Gastroesophageal sphincter (tissue), 4 donors: Measurements from ENCODE around the gene ERC1. TPM values are rescaled to one million over a fixed set of nuclear protein-coding genes. Genes with fewer than 3 reads are reported as not detected.

Experiments
- ATAC-seq: fragments of 150-250 bp; one replicate; pipeline ENCODE4 v1.9.1; 2016; ENCODE audit warnings: mild to moderate bottlenecking, moderate library complexity
- H3K27ac ChIP-seq, 4 donors: fragments of 200-600 bp; sonication (generic) in 3 of 4; 1 replicate in 3 of 4; 2 replicates in 1 of 4; pipeline ENCODE4 v1.5.1; 2016 to 2019
- H3K27me3 ChIP-seq: fragments of 200-600 bp; sonication (generic); one replicate; pipeline ENCODE4 v1.5.1; 2019
- H3K36me3 ChIP-seq, 2 donors: fragments of 200-600 bp; sonication (generic); one replicate each; pipeline ENCODE4 v1.5.1; 2019; ENCODE audit warnings: control low read depth in 1 of 2
- H3K4me1 ChIP-seq, 3 donors: fragments of 200-600 bp; sonication (generic); 1 replicate in 2 of 3; 2 replicates in 1 of 3; pipeline ENCODE4 v1.5.1; 2016 to 2019; ENCODE audit warnings: control low read depth in 2 of 3
- H3K4me3 ChIP-seq, 2 donors: fragments of 200-600 bp; sonication (generic); one replicate each; pipeline ENCODE4 v1.5.1; 2019; ENCODE audit warnings: mild to moderate bottlenecking in 1 of 2, moderate library complexity in 1 of 2
- H3K9me3 ChIP-seq, 3 donors: fragments of 200-600 bp; sonication (generic); one replicate each; pipeline ENCODE4 v1.5.1; 2017 to 2019; ENCODE audit warnings: control low read depth in 2 of 3
- EP300 ChIP-seq: sonication (generic); formaldehyde crosslinking; IDR thresholded peaks from one replicate; pipeline ENCODE4 v1.6.1; 2017; ENCODE audit warnings: antibody characterized with exemption, mild to moderate bottlenecking
- POLR2A ChIP-seq, 2 donors: fragments of 450-650 bp; IDR thresholded peaks; one replicate each; pipeline ENCODE4 v1.6.1; 2017; ENCODE audit warnings: antibody characterized with exemption in 2 of 2, mild to moderate bottlenecking in 2 of 2, moderate library complexity in 1 of 2
- POLR2AphosphoS5 ChIP-seq: sonication (generic); formaldehyde crosslinking; IDR thresholded peaks from one replicate; pipeline ENCODE4 v1.6.1; 2017; ENCODE audit warnings: antibody characterized with exemption
- WGBS, 2 donors: methylation state at CpG; one replicate each; pipeline ENCODE4 v1.1.5; 2018; ENCODE audit warnings: low coverage in 1 of 2; 5-methylcytosine and 5-hydroxymethylcytosine counted together
- total RNA-seq, 4 donors: library from RNA; depleted of rRNA; stranded (reverse); fragments of >200 nt; gene quantifications; one replicate each; pipeline ENCODE4 v1.1.0, GENCODE V29; 2016
- TF ChIP-seq, protein P1 (sequence below), 4 experiments: fragments of 200-600 bp in 2 of 4; fragments of 450-650 bp in 2 of 4; sonication (generic) in 1 of 4; IDR thresholded peaks; one replicate each; pipeline ENCODE4 v1.5.1; 2017 to 2019; ENCODE audit warnings: antibody characterized with exemption in 4 of 4, mild to moderate bottlenecking in 2 of 4, moderate library complexity in 2 of 4

The ERC1 gene
- total RNA-seq, 4 donors from 2014 or later, result 38.3 to 80.2 (median 58.4) TPM

DNA sequence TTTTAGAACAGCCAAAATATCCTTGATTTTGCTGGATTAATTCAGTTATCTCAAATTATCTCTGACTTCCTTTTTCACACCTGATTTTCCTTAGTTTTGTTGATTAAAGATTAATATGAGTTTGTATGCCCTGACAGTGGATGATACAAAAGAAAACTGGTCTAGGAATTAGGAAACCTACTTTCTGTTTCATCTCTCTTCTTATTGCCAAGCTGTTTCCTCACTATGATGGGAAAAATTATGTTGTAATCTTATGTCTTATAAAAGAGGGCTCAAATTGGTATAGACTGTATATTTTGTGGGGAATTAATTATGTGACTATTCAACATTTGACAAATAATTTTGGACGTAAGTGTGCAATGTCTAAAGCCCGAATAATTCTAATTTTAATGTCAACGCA lies 331.8 kb downstream of the ERC1 start:
- H3K27ac ChIP-seq, result no peak overlapping the region
- TF ChIP-seq POLR2AphosphoS5, result no peak
- TF ChIP-seq POLR2A (IDR thresholded peaks at IDR 0.05), result no peak
- no peak for TF ChIP-seq EP300
- TF ChIP-seq, protein P1, sequence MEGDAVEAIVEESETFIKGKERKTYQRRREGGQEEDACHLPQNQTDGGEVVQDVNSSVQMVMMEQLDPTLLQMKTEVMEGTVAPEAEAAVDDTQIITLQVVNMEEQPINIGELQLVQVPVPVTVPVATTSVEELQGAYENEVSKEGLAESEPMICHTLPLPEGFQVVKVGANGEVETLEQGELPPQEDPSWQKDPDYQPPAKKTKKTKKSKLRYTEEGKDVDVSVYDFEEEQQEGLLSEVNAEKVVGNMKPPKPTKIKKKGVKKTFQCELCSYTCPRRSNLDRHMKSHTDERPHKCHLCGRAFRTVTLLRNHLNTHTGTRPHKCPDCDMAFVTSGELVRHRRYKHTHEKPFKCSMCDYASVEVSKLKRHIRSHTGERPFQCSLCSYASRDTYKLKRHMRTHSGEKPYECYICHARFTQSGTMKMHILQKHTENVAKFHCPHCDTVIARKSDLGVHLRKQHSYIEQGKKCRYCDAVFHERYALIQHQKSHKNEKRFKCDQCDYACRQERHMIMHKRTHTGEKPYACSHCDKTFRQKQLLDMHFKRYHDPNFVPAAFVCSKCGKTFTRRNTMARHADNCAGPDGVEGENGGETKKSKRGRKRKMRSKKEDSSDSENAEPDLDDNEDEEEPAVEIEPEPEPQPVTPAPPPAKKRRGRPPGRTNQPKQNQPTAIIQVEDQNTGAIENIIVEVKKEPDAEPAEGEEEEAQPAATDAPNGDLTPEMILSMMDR (IDR thresholded peaks at IDR 0.05), result no peak
- no peaks in the 10 kb centered on the region for H3K36me3 ChIP-seq
- H3K9me3 ChIP-seq, result no peaks in the 10 kb centered on the region
- no peak for ATAC-seq
- 79 to 87% methylated on average over 3 of the region's 3 CpGs for WGBS, 2 donors
- H3K4me3 ChIP-seq, result no peak overlapping the region
- no peaks in the 10 kb centered on the region for H3K27me3 ChIP-seq
- peaks cover 0 to 22% (median 6%) of the 10 kb centered on the region in 3 donors for H3K4me1 ChIP-seq

DNA sequence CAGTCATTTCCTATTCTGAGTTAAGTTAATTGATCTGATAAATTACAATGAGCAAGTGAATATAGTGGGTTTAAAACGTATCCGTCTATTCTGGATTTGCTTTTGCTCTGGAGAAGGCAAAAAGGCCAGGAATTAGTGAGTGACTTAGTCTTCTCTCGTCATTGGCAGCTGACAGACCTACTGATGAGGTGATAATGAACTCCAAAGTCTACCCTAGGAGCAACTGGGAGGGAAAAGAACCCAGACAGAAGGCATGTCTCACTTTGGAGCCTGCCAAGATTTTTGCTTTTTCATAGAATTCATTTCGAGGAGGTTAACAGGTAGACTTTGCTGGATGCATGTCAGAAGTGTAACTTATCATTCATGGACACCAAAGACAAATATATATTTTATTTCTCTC lies 333.1 kb downstream of the ERC1 start:
- Histone ChIP-seq H3K27ac (no peak overlapping the region), H3K4me3 (no peak overlapping the region), H3K27me3 (no peaks in the 10 kb centered on the region), H3K36me3 (no peaks in the 10 kb centered on the region), H3K4me1 (peaks cover 0 to 9% (median 0%) of the 10 kb centered on the region in 3 donors), H3K9me3 (no peaks in the 10 kb centered on the region)
- ATAC-seq, result no peak
- WGBS, 2 donors, result 85 to 92% methylated on average over 4 of the region's 4 CpGs
- TF ChIP-seq, protein P1 (IDR thresholded peaks at IDR 0.05), result no peak
- TF ChIP-seq POLR2A (IDR thresholded peaks at IDR 0.05), result no peak
- no peak for TF ChIP-seq EP300
- TF ChIP-seq POLR2AphosphoS5, result no peak

DNA sequence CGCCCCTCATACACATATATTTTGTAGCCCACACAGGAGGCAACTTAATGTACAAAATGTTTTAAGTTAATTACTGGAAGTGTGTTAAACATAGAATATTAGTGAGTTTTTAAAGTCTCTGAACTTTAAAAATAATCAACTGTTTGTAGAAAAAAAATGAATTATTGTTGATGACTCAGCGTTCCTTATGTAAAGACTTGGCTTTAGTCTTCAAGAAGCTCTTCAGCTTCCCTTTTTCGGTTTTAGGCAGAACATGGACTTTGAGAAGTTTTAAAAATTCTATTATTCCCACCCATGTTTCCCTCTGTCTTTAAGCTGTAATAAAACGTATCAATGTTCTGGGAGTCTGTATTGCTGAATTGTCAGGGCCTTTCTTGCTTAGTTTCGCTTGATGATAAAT lies 333.9 kb downstream of the ERC1 start:
- no peak overlapping the region for H3K27ac ChIP-seq

DNA sequence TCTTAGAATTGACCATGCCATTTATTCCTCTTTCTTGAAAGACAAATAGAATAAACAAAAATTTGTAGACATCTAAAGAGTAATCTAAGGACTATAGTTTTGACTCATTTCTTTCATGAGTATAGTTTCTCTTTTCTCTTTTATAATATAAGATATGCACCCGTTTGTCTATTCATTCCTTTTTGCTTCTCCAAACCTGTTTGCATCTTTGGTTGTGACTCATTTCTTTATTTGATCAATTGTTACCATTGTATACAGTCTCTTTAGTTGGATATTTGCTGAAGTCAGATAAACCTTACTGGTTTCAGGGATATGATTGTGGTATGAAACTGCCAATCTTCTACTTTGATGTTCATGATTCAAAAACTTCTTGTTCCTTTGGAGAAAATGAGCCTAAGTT lies 334.6 kb downstream of the ERC1 start:
- H3K4me1 ChIP-seq, result no peaks in the 10 kb centered on the region
- H3K9me3 ChIP-seq, result no peaks in the 10 kb centered on the region
- TF ChIP-seq, protein P1 (IDR thresholded peaks at IDR 0.05), result no peak
- TF ChIP-seq POLR2A (IDR thresholded peaks at IDR 0.05), result no peak
- no peak for TF ChIP-seq POLR2AphosphoS5
- no peak for TF ChIP-seq EP300
- H3K4me3 ChIP-seq, result no peak overlapping the region
- WGBS, 2 donors, result 75% methylated on average over 1 of the region's 1 CpG
- no peaks in the 10 kb centered on the region for H3K27me3 ChIP-seq
- no peak overlapping the region for H3K27ac ChIP-seq
- no peaks in the 10 kb centered on the region for H3K36me3 ChIP-seq
- ATAC-seq, result no peak

More for the DNA sequence above, 333.9 kb downstream of the ERC1 start:
- Histone ChIP-seq H3K9me3 (no peaks in the 10 kb centered on the region), H3K27me3 (no peaks in the 10 kb centered on the region), H3K36me3 (no peaks in the 10 kb centered on the region), H3K4me1 (peaks cover 0 to 1% (median 0%) of the 10 kb centered on the region in 3 donors), H3K4me3 (no peak overlapping the region)
- WGBS, 2 donors, result 58 to 63% methylated on average over 4 to 5 of the region's 5 CpGs
- no peak for TF ChIP-seq POLR2A (IDR thresholded peaks at IDR 0.05)
- TF ChIP-seq, protein P1 (IDR thresholded peaks at IDR 0.05), result no peak
- TF ChIP-seq POLR2AphosphoS5, result no peak
- TF ChIP-seq EP300, result no peak
- ATAC-seq, result no peak

DNA sequence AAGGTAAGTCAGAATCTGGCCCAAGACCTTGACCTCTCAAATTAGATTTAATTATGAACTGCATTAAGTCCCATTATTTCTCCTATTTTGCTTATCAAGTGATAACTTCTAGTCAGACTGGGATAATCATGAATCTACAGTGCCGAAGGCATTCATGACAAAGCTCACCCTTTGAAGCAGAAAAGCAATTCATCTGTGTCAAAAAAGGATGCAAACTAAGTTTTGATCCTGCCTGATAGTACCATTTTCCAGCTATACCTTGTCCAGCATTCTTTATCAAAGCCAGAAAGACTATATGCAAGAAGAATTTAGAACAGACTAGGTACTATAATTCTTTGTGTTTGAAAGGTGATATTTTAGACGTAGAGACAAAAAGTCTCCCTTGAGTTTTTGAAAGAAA lies 335.2 kb downstream of the ERC1 start:
- no peaks in the 10 kb centered on the region for H3K9me3 ChIP-seq
- no peak for ATAC-seq
- no peaks in the 10 kb centered on the region for H3K4me1 ChIP-seq
- TF ChIP-seq EP300, result no peak
- TF ChIP-seq, protein P1 (IDR thresholded peaks at IDR 0.05), result no peak
- TF ChIP-seq POLR2A (IDR thresholded peaks at IDR 0.05), result no peak
- no peak for TF ChIP-seq POLR2AphosphoS5
- no peaks in the 10 kb centered on the region for H3K27me3 ChIP-seq
- H3K36me3 ChIP-seq, result no peaks in the 10 kb centered on the region
- WGBS, 2 donors, result 95 to 96% methylated on average over 2 of the region's 2 CpGs
- no peak overlapping the region for H3K4me3 ChIP-seq
- no peak overlapping the region for H3K27ac ChIP-seq
